ENCODE data around the gene BTF3.

The BTF3 gene

GRCh38 chr5:73544429-73545402 is 46.5 kb downstream of the BTF3 start:
- H3K36me3 ChIP-seq (ENCODE audit: control insufficient read depth, insufficient read depth, low read length) = no peaks in the 10 kb centered on the region
- 83 to 92% methylated on average over 4 to 7 of the region's 9 CpGs for WGBS, 2 experiments (ENCODE audit: insufficient coverage in 2 of 2)
- H3K27ac ChIP-seq (ENCODE audit: low read depth, low read length, severe bottlenecking) = no peak overlapping the region
- no peak overlapping the region for H3K4me3 ChIP-seq (ENCODE audit: extremely low read depth, insufficient read depth, low read length, poor library complexity, severe bottlenecking)
- H3K9me3 ChIP-seq (ENCODE audit: control insufficient read depth, low read length) = no peaks in the 10 kb centered on the region
- H3K4me1 ChIP-seq (ENCODE audit: control insufficient read depth, insufficient read depth, low read length, poor library complexity, severe bottlenecking) = peaks cover 5% of the 10 kb centered on the region

- 100% methylated on average over 1 of the region's 1 CpG; no CpG with 5 or more reads in 1 of the 2 experiments for WGBS, 2 experiments (ENCODE audit: insufficient coverage in 2 of 2)
- peaks cover 5% of the 10 kb centered on the region for H3K4me1 ChIP-seq (ENCODE audit: control insufficient read depth, insufficient read depth, low read length, poor library complexity, severe bottlenecking)
- H3K36me3 ChIP-seq (ENCODE audit: control insufficient read depth, insufficient read depth, low read length) = no peaks in the 10 kb centered on the region
These were observed 47.1 kb downstream of the BTF3 start for GRCh38 chr5:73545403-73545779.

DNA sequence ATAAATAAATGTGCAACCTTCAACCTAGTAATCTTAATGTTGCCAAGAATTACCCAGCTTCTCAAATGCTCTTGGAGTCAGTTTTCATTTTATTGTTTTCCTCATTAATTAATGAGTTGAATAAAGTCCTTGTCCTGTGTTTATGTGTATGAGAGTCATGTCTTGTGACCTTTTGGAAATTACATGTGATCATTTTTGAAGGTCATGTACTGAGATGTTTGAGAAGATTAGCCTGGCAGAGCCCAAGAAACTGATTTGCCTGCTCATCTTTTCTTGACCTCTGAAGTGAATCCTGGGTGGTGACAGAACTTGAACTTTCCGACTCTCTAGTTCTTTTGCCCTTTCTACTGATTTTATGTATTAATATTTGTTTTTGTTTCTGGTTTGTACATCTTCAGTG is 51.8 kb downstream of the BTF3 start:
- no peaks in the 10 kb centered on the region for H3K9me3 ChIP-seq (ENCODE audit: control insufficient read depth, low read length)
- H3K4me3 ChIP-seq (ENCODE audit: extremely low read depth, insufficient read depth, low read length, poor library complexity, severe bottlenecking) = no peak overlapping the region
- H3K27ac ChIP-seq (ENCODE audit: low read depth, low read length, severe bottlenecking) = no peak overlapping the region
- no CpG with 5 or more reads among the region's 1 CpG for WGBS, 2 experiments (ENCODE audit: insufficient coverage in 2 of 2)
- peaks cover 21% of the 10 kb centered on the region for H3K36me3 ChIP-seq (ENCODE audit: control insufficient read depth, insufficient read depth, low read length)
- no peaks in the 10 kb centered on the region for H3K4me1 ChIP-seq (ENCODE audit: control insufficient read depth, insufficient read depth, low read length, poor library complexity, severe bottlenecking)

More at GRCh38 chr5:73545403-73545779, 47.1 kb downstream of the BTF3 start:
- no peak overlapping the region for H3K27ac ChIP-seq (ENCODE audit: low read depth, low read length, severe bottlenecking)
- H3K9me3 ChIP-seq (ENCODE audit: control insufficient read depth, low read length) = no peaks in the 10 kb centered on the region
- no peak overlapping the region for H3K4me3 ChIP-seq (ENCODE audit: extremely low read depth, insufficient read depth, low read length, poor library complexity, severe bottlenecking)

DNA sequence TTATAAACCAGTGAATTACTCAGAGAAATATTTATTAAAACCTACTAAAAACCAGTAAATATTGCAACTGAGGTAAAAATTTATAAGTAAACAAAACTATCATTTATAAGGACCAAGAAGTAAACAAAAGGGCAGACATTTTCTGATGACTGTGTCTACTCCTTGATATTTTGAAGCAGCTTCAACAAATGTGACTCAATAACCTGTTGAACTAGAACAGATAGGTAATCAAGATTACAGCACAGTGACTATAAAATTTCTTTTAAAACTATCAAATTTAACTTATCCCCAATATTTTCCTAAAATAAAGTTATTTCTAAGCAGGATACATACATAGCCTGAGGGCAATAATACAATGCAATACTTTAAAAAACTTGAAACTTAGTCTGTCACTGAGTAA is 54.4 kb downstream of the BTF3 start:
- Histone ChIP-seq H3K36me3 (ENCODE audit: control insufficient read depth, insufficient read depth, low read length) (peaks cover 32% of the 10 kb centered on the region), H3K9me3 (ENCODE audit: control insufficient read depth, low read length) (no peaks in the 10 kb centered on the region), H3K4me1 (ENCODE audit: control insufficient read depth, insufficient read depth, low read length, poor library complexity, severe bottlenecking) (no peaks in the 10 kb centered on the region), H3K4me3 (ENCODE audit: extremely low read depth, insufficient read depth, low read length, poor library complexity, severe bottlenecking) (no peak overlapping the region), H3K27ac (ENCODE audit: low read depth, low read length, severe bottlenecking) (no peak overlapping the region)

All from mesodermal cell (in vitro differentiated cells).